Thoracic aorta (tissue), 2 donors: ENCODE data around the gene ACAN. TPM values are rescaled to one million over a fixed set of nuclear protein-coding genes. Genes with fewer than 3 reads are reported as not detected.

Experiments
- ATAC-seq: fragments of 150-250 bp; one replicate; pipeline ENCODE4 v1.8.0; 2017; ENCODE audit warnings: low read depth; ENCODE audit not compliant: insufficient number of reproducible peaks, low FRiP score
- DNase-seq: peaks from one replicate; pipeline ENCODE4 v3.0.0-alpha.2; 2020; ENCODE audit warnings: low spot score
- H3K27ac ChIP-seq, 2 donors: fragments of 200-600 bp; sonication (generic); 1 replicate in 1 of 2; 2 replicates in 1 of 2; pipeline ENCODE4 v1.5.1; 2016; ENCODE audit warnings: mild to moderate bottlenecking in 2 of 2, moderate library complexity in 2 of 2
- H3K27me3 ChIP-seq: fragments of 200-600 bp; sonication (generic); replicated peaks from 2 replicates; pipeline ENCODE4 v1.6.0; 2016; ENCODE audit warnings: mild to moderate bottlenecking; ENCODE audit not compliant: insufficient read depth
- H3K36me3 ChIP-seq: fragments of 200-600 bp; sonication (generic); one replicate; pipeline ENCODE4 v1.5.1; 2016
- H3K4me1 ChIP-seq, 2 donors: fragments of 200-600 bp; sonication (generic); 1 replicate in 1 of 2; 2 replicates in 1 of 2; pipeline versions ENCODE4 v1.5.1 to v1.6.0; 2016; ENCODE audit warnings: low read depth in 2 of 2, mild to moderate bottlenecking in 1 of 2; ENCODE audit not compliant: control insufficient read depth in 1 of 2
- H3K4me3 ChIP-seq: fragments of 200-600 bp; sonication (generic); 2 replicates; pipeline ENCODE4 v1.5.1; 2016; ENCODE audit warnings: mild to moderate bottlenecking
- H3K9me3 ChIP-seq: fragments of 200-600 bp; sonication (generic); 2 replicates; pipeline ENCODE4 v1.5.1; 2016
- CTCF ChIP-seq: fragments of 200-600 bp; sonication (generic); IDR thresholded peaks from one replicate; pipeline ENCODE4 v1.5.1; 2019; ENCODE audit warnings: antibody characterized with exemption
- total RNA-seq, 2 donors: library from RNA; depleted of rRNA; stranded (reverse); fragments of >200 nt; gene quantifications; one replicate each; pipeline versions ENCODE4 v1.1.0 to v1.2.3, GENCODE V29; 2016

The ACAN gene
- total RNA-seq, 2 donors from 2014 or later, result 23.2 to 147 TPM

GRCh38 chr15:88849376-88850072 lies 46.3 kb downstream of the ACAN start:
- no peak for ATAC-seq
- Histone ChIP-seq H3K36me3 (peaks cover 3% of the 10 kb centered on the region), H3K27me3 (no peaks in the 10 kb centered on the region)

GRCh38 chr15:88852476-88852875 lies 49.2 kb downstream of the ACAN start:
- Histone ChIP-seq H3K9me3 (no peaks in the 10 kb centered on the region), H3K36me3 (peaks cover 6% of the 10 kb centered on the region), H3K27me3 (no peaks in the 10 kb centered on the region), H3K27ac (no peak overlapping the region), H3K4me1 (no peaks in the 10 kb centered on the region), H3K4me3 (no peak overlapping the region)
- no peak for ATAC-seq
- no peak for TF ChIP-seq CTCF
- no peak for DNase-seq

More at GRCh38 chr15:88849376-88850072, 46.3 kb downstream of the ACAN start:
- H3K9me3 ChIP-seq, result no peaks in the 10 kb centered on the region
- TF ChIP-seq CTCF, result no peak
- H3K4me3 ChIP-seq, result no peak overlapping the region
- no peak for DNase-seq
- no peak overlapping the region for H3K27ac ChIP-seq
- no peaks in the 10 kb centered on the region for H3K4me1 ChIP-seq

GRCh38 chr15:88858934-88859333 lies 55.7 kb downstream of the ACAN start:
- ATAC-seq (no peak), DNase-seq (no peak)
- Histone ChIP-seq H3K4me3 (no peak overlapping the region), H3K9me3 (no peaks in the 10 kb centered on the region), H3K4me1 (no peaks in the 10 kb centered on the region), H3K27ac (no peak overlapping the region), H3K36me3 (peaks cover 12% of the 10 kb centered on the region), H3K27me3 (no peaks in the 10 kb centered on the region)
- TF ChIP-seq CTCF, result no peak

- DNase-seq, result no peak
- no peak for TF ChIP-seq CTCF
- Histone ChIP-seq H3K27ac (no peak overlapping the region), H3K4me3 (no peak overlapping the region), H3K27me3 (no peaks in the 10 kb centered on the region), H3K9me3 (no peaks in the 10 kb centered on the region), H3K4me1 (no peaks in the 10 kb centered on the region), H3K36me3 (peaks cover 12% of the 10 kb centered on the region)
- no peak for ATAC-seq
Measured at GRCh38 chr15:88859550-88859949, 56.3 kb downstream of the ACAN start.

- Histone ChIP-seq H3K4me3 (no peak overlapping the region), H3K9me3 (no peaks in the 10 kb centered on the region), H3K36me3 (peaks cover 7% of the 10 kb centered on the region), H3K27ac (no peak overlapping the region), H3K4me1 (no peaks in the 10 kb centered on the region), H3K27me3 (no peaks in the 10 kb centered on the region)
- DNase-seq, result no peak
- no peak for TF ChIP-seq CTCF
- ATAC-seq, result no peak
Measured at GRCh38 chr15:88860212-88860611, 57.0 kb downstream of the ACAN start.
